K562 (cell line): ENCODE results near the gene ITPKB. TPM values are rescaled to one million over a fixed set of nuclear protein-coding genes. Genes with fewer than 3 reads are reported as not detected.

Source experiments
- SAFB2 ChIP-seq: fragments of 200-400 bp; formaldehyde crosslinking; IDR thresholded peaks from 2 replicates; pipeline ENCODE4 v1.6.1; 2018; ENCODE audit warnings: borderline replicate concordance, low read length, low read depth, moderate library complexity; ENCODE audit not compliant: severe bottlenecking
- polyA plus RNA-seq, 8 experiments: library from polyadenylated mRNA; depleted of rRNA in 4 of 8; stranded (reverse) in 5 of 8; unstranded in 3 of 8; fragments of >200 nt; fragmentation: Nextera tagmentation in 2 of 8; fragmentation: Illumina TruSeq in 1 of 8; extraction: Ambion mirVana in 2 of 8; extraction: Trizol in 1 of 8; gene quantifications; 2 replicates each; pipeline versions ENCODE4 v1.2.1 to v1.2.3, GENCODE V29; 2011 to 2014; ENCODE audit warnings: inconsistent platforms in 1 of 8, missing spikeins in 1 of 8
- total RNA-seq, 7 experiments: library from RNA; depleted of rRNA in 6 of 7; stranded (reverse); fragments of >200 nt in 6 of 7; fragmentation: Illumina TruSeq in 2 of 7; extraction: Trizol in 2 of 7; gene quantifications; 2 replicates each; pipeline versions ENCODE4 v1.2.1 to v1.2.3, GENCODE V29; 2011 to 2021; ENCODE audit warnings: low replicate concordance in 1 of 7
- TF ChIP-seq, protein P1 (sequence below), 2 experiments: fragments of 450-650 bp; formaldehyde crosslinking in 1 of 2; IDR thresholded peaks; 2 replicates each; pipeline versions ENCODE4 v1.4.0 to v1.6.1; 2014 to 2020; ENCODE audit warnings: mild to moderate bottlenecking in 2 of 2, borderline replicate concordance in 1 of 2, low read depth in 1 of 2

ITPKB gene
- total and polyA plus RNA-seq, 9 of the 15 experiments (the other 6 are each of a cell fraction or from before 2014, with no cell fraction given) = 0.01 to 0.22 TPM; not detected in 7

DNA sequence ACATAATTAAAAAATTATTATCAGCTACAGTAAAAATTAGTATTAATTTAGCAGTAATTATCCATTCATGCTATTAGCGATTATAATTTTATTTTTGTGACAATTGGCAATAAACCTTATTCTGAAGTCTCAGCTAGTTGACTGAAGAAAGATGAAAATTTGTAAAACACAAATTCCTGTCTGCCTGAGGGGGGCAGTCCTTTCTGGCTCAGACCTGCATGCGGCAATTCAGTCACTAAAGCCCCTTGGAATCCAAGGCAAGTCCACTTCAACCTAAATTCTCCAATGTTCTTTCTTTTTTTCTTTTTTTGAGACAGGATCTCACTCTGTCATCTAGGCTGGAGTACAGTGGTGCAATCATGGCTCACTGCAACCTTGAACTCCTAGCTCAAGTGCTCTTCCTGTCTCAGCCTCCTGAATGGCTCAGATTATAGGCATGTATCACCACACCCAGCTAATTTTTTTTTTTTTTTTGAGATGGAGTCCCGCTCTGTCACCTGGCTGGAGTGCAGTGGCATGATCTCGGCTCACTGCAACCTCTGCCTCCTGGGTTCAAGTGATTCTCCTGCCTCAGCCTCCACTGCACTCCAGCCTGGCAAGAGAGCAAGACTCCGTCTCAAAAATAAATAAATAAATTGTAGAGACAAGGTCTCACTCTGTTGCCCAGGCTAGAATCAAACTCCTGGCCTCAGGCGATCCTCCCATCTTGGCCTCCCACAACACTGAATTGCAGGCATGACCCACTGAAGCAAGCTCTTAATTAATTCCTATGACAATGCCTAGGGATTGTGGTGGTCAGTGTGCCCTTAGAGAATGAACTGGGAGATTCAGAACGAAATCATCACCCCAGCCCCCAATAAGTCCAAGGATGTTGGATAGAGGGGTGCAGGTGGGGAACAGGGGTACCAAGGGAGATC lies 24.2 kb upstream of the ITPKB start (continued):
- TF ChIP-seq, protein P1, sequence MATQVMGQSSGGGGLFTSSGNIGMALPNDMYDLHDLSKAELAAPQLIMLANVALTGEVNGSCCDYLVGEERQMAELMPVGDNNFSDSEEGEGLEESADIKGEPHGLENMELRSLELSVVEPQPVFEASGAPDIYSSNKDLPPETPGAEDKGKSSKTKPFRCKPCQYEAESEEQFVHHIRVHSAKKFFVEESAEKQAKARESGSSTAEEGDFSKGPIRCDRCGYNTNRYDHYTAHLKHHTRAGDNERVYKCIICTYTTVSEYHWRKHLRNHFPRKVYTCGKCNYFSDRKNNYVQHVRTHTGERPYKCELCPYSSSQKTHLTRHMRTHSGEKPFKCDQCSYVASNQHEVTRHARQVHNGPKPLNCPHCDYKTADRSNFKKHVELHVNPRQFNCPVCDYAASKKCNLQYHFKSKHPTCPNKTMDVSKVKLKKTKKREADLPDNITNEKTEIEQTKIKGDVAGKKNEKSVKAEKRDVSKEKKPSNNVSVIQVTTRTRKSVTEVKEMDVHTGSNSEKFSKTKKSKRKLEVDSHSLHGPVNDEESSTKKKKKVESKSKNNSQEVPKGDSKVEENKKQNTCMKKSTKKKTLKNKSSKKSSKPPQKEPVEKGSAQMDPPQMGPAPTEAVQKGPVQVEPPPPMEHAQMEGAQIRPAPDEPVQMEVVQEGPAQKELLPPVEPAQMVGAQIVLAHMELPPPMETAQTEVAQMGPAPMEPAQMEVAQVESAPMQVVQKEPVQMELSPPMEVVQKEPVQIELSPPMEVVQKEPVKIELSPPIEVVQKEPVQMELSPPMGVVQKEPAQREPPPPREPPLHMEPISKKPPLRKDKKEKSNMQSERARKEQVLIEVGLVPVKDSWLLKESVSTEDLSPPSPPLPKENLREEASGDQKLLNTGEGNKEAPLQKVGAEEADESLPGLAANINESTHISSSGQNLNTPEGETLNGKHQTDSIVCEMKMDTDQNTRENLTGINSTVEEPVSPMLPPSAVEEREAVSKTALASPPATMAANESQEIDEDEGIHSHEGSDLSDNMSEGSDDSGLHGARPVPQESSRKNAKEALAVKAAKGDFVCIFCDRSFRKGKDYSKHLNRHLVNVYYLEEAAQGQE (IDR thresholded peaks at IDR 0.05; ENCODE audit: borderline replicate concordance) = peak; percentile 15; the same call in 1 of the 2 replicates
- TF ChIP-seq, protein P1 (CRISPR knock-in tag; IDR thresholded peaks at IDR 0.05; ENCODE audit: low read depth) = no peak
- no peak for TF ChIP-seq SAFB2
